HG03521 (cell line): ENCODE measurements around the gene NFATC2.

Experiments used
- ATAC-seq: cut with Tn5 transposase; IDR thresholded peaks from one replicate; pipeline ENCODE4 v1.9.1; 2021; ENCODE audit warnings: mild to moderate bottlenecking, moderate library complexity; ENCODE audit not compliant: unreplicated experiment

Gene NFATC2

GRCh38 chr20:51399006-51399890 lies 143.3 kb downstream of the NFATC2 start:
- ATAC-seq = no peak

DNA sequence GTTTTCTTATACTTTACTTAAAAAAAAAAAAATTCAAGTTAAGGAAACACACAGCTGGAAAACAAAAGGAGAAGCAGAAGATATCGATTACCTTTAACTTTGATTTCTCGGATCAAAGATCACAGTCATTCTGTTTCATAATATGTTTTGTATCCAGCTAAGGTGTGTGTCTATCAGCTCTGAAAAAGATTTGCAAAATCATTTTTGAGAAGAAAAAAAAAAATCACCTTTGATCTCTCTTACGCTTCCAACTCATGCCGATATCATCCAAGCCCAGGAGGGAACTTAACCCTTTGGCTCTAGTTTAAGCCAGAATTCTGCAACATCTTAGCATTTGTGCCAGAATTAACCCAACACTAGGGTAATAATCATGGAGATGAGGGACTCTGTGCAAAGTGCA lies 144.0 kb downstream of the NFATC2 start:
- no peak for ATAC-seq

GRCh38 chr20:51398083-51398482 lies 144.4 kb downstream of the NFATC2 start:
- no peak for ATAC-seq

GRCh38 chr20:51397137-51397536 lies 145.4 kb downstream of the NFATC2 start:
- no peak for ATAC-seq

DNA sequence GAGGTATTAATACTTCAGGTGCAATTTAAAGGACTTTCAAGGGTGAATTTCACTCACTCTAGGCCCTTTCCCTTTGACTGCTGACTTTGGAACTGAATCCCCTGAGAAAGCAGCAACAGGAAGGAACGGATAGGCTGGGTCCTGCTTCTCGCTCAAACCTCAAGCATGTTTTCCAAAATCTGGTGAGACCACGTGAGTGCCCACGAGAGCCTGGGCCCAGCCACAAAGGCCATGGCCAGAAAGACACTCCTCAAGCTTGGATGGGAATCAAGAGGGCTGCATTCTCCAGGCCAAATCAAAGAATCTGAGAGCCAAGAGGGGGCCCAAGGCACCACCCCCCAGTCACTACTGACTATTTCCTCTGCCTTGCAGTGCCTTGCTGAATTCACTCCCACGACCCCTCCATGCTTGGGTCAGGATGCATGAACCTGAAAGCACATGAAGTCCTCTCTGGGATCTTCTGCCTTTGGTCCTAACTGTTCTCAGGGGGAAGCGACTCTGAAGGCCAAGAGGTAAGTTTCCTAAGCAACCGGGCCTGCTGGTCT lies 146.1 kb downstream of the NFATC2 start:
- no peak for ATAC-seq

- ATAC-seq = no peak
Observed at GRCh38 chr20:51394706-51395105, 147.8 kb downstream of the NFATC2 start.

- no peak for ATAC-seq
Observed at GRCh38 chr20:51393571-51393970, 148.9 kb downstream of the NFATC2 start.

DNA sequence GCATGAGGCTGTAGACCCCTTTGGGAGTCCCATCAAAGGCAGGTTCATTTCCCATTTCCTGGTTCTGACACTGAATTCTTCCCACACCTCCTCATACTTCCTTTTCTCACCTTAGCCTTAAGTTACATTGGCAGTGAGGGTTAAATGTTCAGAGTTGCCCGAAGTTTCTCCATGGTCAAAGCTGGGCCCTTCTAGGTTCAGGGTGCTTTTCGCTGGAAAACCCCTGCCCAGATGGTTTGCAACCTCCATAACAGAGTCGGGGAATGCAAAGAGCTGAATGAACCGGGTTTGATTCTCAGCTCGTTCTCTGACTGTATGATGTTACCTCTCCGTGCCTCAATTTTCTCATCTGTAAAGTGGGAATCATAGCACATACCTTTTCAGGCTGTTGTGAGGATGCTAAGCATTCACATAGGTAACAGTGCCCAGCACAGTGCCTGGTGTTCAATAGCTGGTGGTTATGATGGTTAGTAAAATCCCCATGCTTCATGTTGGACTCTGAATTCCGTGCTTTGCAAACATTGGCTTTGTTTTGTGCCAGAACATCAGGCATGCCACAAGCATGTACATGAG lies 149.8 kb downstream of the NFATC2 start:
- no peak for ATAC-seq

DNA sequence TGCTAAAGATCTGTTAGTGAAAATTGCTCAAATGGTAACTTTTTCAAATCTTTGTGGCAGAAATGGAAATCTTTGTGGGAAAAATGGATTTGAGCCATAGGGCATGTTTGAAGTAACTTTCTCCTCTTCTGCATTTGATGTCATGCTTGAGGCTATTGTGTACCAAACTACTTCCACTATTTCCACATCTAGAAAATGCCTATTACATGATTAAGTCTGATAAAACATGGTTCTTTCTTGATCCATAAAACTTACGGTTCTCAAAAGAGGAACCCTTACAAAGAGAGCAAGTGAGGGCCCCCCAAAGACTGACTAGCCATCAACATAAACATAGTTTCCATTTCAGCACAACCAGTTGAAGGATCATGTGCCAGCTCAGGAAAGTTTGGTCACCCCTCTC lies 150.6 kb downstream of the NFATC2 start:
- no peak for ATAC-seq

DNA sequence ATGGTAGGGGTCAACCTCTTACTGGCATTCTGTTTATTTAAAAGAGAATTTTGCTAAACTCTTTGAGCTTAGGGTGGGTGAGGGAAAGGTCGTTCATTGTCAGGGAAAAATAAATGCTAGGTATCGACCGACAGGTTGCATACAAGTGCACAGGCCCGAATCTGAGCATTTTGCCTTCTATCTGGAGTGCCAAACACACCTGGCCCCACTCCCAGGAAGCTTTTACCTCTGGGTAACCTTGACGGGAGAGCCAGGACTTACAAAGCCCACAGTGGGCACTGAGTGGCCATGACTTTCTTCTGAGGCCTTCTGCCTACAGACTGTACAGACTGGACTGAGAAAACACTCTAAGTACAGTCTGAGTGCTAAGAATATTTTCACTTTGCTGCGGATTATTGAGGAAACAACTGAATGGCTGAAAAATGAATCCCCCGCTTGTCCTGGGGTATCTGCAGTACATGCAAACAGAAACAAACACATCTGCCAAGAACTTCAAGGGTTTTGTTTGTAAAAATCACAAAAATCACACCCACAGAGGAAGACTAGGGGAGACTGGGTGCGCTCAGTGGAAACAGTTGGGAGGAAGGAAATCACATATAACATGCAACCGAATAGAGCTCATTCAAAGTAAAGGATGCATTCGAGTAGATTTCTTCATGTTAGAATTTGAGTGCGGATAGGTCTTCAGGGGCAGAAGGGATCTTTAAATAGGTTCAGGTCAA lies 152.8 kb downstream of the NFATC2 start:
- no peak for ATAC-seq

GRCh38 chr20:51388756-51389542 lies 153.6 kb downstream of the NFATC2 start:
- ATAC-seq = no peak

GRCh38 chr20:51388227-51388626 lies 154.3 kb downstream of the NFATC2 start:
- ATAC-seq = no peak

DNA sequence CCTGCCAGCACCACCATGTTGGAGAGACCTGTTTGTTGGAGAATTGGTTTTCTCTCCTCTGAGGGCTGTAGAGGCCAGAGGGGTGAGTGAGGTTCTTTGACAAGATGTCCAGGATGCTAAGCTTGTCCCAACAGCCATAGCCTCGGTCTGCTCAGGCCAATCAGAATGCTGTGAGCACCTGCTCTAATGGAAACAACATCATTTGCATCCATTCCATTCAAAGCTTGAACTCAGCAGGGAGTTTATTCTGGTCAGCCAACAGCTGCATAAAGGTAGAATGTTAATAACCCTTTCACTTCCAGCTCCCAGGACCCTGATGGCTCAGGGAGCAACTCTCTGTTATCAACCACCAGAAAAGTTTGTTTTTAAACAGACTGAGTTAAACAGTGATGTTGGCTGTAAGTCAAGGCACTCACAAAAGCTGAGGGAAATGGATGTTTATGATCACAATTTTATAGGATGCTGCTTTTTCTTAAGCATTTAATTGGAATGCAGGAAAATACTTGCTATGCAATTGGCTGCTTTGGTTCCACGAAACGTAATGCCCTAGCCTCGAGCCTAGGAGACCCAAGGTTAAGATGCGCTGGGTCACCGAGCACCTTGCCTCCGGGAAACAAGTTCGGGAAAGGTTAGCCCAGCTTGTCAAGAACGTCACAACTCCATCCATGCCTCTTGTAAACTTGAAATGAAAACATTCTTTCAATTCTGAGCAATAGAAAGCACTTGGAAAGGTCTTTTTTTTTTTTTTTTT lies 155.2 kb downstream of the NFATC2 start:
- ATAC-seq = no peak

- ATAC-seq = no peak
Observed at GRCh38 chr20:51386586-51386985, 155.9 kb downstream of the NFATC2 start.

- ATAC-seq = no peak
Observed at GRCh38 chr20:51385646-51386530, 156.6 kb downstream of the NFATC2 start.

DNA sequence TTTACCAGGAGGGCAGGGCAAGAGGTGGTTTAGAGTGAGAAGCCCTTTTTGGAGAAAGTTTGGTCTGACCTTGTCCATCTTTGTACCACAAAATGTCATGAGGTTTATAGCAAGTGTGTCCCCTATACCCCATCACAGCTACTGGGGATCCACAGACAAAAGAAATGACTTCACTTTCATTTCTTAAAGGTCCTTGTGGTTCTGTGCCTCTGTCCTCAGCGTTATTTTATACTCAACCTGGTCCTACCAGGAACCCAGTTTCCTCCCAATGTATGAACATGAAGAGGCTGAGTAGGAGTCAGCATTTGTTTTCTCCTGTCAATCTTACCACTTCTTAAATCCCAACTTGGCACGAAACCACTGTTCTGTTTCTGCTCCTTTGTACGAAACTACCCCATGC lies 157.6 kb downstream of the NFATC2 start:
- no peak for ATAC-seq

- ATAC-seq = no peak
Observed at GRCh38 chr20:51383891-51384510, 158.5 kb downstream of the NFATC2 start.

- ATAC-seq = no peak
Observed at GRCh38 chr20:51382986-51383821, 159.3 kb downstream of the NFATC2 start.
